Aorta (tissue), 5 donors: ENCODE data around the gene LRRC2. TPM values are rescaled to one million over a fixed set of nuclear protein-coding genes. Genes with fewer than 3 reads are reported as not detected.

Source experiments
- ATAC-seq: fragments of 200-7000 bp; cut with Tn5 transposase; one replicate; pipeline ENCODE4 v1.9.1; 2022; ENCODE audit warnings: moderate library complexity; ENCODE audit not compliant: low FRiP score
- DNase-seq, 2 donors: peaks; one replicate each; pipeline ENCODE4 v3.0.0-alpha.2; 2020
- H3K27ac ChIP-seq, 2 donors: one replicate each; pipeline ENCODE4 v1.5.1; 2013; ENCODE audit warnings: low read length in 2 of 2, mild to moderate bottlenecking in 2 of 2, moderate library complexity in 2 of 2, control low read depth in 1 of 2, inconsistent platforms in 1 of 2, low read depth in 1 of 2
- H3K27me3 ChIP-seq, 2 donors: one replicate each; pipeline ENCODE4 v1.6.1; 2013; ENCODE audit warnings: control low read depth in 1 of 2, low read length in 1 of 2, mild to moderate bottlenecking in 1 of 2, moderate library complexity in 1 of 2; ENCODE audit not compliant: insufficient read depth in 2 of 2, control insufficient read depth in 1 of 2
- H3K36me3 ChIP-seq, 2 donors: one replicate each; pipeline ENCODE4 v1.6.1; 2013; ENCODE audit warnings: control low read depth in 1 of 2, low read length in 1 of 2, mild to moderate bottlenecking in 1 of 2; ENCODE audit not compliant: insufficient read depth in 2 of 2, control insufficient read depth in 1 of 2
- H3K4me1 ChIP-seq, 2 donors: one replicate each; pipeline ENCODE4 v1.6.1; 2013; ENCODE audit warnings: low read length in 2 of 2, control low read depth in 1 of 2, mild to moderate bottlenecking in 1 of 2, moderate library complexity in 1 of 2; ENCODE audit not compliant: insufficient read depth in 2 of 2, control insufficient read depth in 1 of 2
- H3K4me3 ChIP-seq, 2 donors: one replicate each; pipeline ENCODE4 v1.5.1; 2013; ENCODE audit warnings: low read length in 2 of 2, control low read depth in 1 of 2, mild to moderate bottlenecking in 1 of 2
- H3K9me3 ChIP-seq: one replicate; pipeline ENCODE4 v1.6.1; 2013; ENCODE audit warnings: mild to moderate bottlenecking, low read length; ENCODE audit not compliant: control insufficient read depth
- WGBS, 2 donors: extraction: QIAGEN DNeasy Blood & Tissue Kit; methylation state at CpG; one replicate each; pipeline ENCODE4 v1.1.7; 2013; 5-methylcytosine and 5-hydroxymethylcytosine counted together
- intact Hi-C, 2 donors: fragments of 100-400 bp; cut with DNase I; formaldehyde crosslinking; loops; one replicate each; pipeline versions ENCODE4 v1.14.2 to v1.15.0; 2022
- polyA plus RNA-seq, 2 donors: library from polyadenylated mRNA; stranded (reverse); fragments of 200-250 nt; gene quantifications; one replicate each; pipeline ENCODE4 v1.2.3, GENCODE V29; 2013
- total RNA-seq, 2 donors: library from RNA; stranded (reverse); fragmentation: NEBNext Ultra II Directional; extraction: Animal tissue kit (Norgen Biotek cat#: 25700); gene quantifications; one replicate each; pipeline ENCODE4 v1.2.1, GENCODE V29; 2021
- donor health status: healthy with polysubstance abuse.
- donor health status: Bipolar disorder and iron deficiency.
- donor health status: DM: no; HTN: no; CAD: no.
- donor health status: DM: no; HTN: no; CAD: no.
- donor health status: DM: yes; HTN: yes; CAD: no.

The LRRC2 gene
- total and polyA plus RNA-seq, 4 donors = 0.03 to 8.8 (median 0.45) TPM

- 68 to 76% methylated on average over 7 of the region's 7 CpGs for WGBS, 2 donors
- H3K4me3 ChIP-seq = no peak overlapping the region
- intact Hi-C loops = no loop called here
- no peak overlapping the region for H3K27ac ChIP-seq
- no peaks in the 10 kb centered on the region for H3K36me3 ChIP-seq
- no peak for ATAC-seq
- no peaks in the 10 kb centered on the region for H3K4me1 ChIP-seq
- no peak for DNase-seq
- no peaks in the 10 kb centered on the region for H3K9me3 ChIP-seq
- H3K27me3 ChIP-seq = no peaks in the 10 kb centered on the region
Observed at GRCh38 chr3:46517016-46517783, 48.9 kb downstream of the LRRC2 start.

- DNase-seq (no peak), ATAC-seq (no peak)
- Histone ChIP-seq H3K27ac (no peak overlapping the region), H3K4me1 (no peaks in the 10 kb centered on the region), H3K9me3 (no peaks in the 10 kb centered on the region), H3K4me3 (no peak overlapping the region), H3K36me3 (no peaks in the 10 kb centered on the region), H3K27me3 (no peaks in the 10 kb centered on the region)
- intact Hi-C loops = no loop called here
- 79 to 80% methylated on average over 4 of the region's 4 CpGs for WGBS, 2 donors
Observed at GRCh38 chr3:46516521-46516920, 49.6 kb downstream of the LRRC2 start.

GRCh38 chr3:46512191-46512749 is 53.8 kb downstream of the LRRC2 start:
- intact Hi-C loops = no loop called here
- Histone ChIP-seq H3K9me3 (no peaks in the 10 kb centered on the region), H3K4me3 (no peak overlapping the region), H3K27ac (no peak overlapping the region), H3K27me3 (no peaks in the 10 kb centered on the region), H3K36me3 (no peaks in the 10 kb centered on the region), H3K4me1 (no peaks in the 10 kb centered on the region)
- no peak for DNase-seq
- WGBS, 2 donors = 56 to 64% methylated on average over 2 of the region's 2 CpGs
- ATAC-seq = no peak

GRCh38 chr3:46509661-46510187 is 56.4 kb downstream of the LRRC2 start:
- no peak for DNase-seq
- ATAC-seq = no peak
- 52 to 60% methylated on average over 4 of the region's 4 CpGs for WGBS, 2 donors

GRCh38 chr3:46508850-46509591 is 57.1 kb downstream of the LRRC2 start:
- H3K9me3 ChIP-seq = no peaks in the 10 kb centered on the region
- DNase-seq (no peak), ATAC-seq (no peak)
- H3K4me3 ChIP-seq = no peak overlapping the region
- no peaks in the 10 kb centered on the region for H3K4me1 ChIP-seq
- 66 to 74% methylated on average over 4 of the region's 4 CpGs for WGBS, 2 donors
- no peak overlapping the region for H3K27ac ChIP-seq
- H3K36me3 ChIP-seq = no peaks in the 10 kb centered on the region
- intact Hi-C loops = no loop called here
- no peaks in the 10 kb centered on the region for H3K27me3 ChIP-seq

More at GRCh38 chr3:46509661-46510187, 56.4 kb downstream of the LRRC2 start:
- H3K27me3 ChIP-seq = no peaks in the 10 kb centered on the region
- H3K4me1 ChIP-seq = no peaks in the 10 kb centered on the region
- H3K27ac ChIP-seq = no peak overlapping the region
- H3K36me3 ChIP-seq = no peaks in the 10 kb centered on the region
- intact Hi-C loops = no loop called here
- H3K4me3 ChIP-seq = no peak overlapping the region
- no peaks in the 10 kb centered on the region for H3K9me3 ChIP-seq

GRCh38 chr3:46506526-46506925 is 59.6 kb downstream of the LRRC2 start:
- intact Hi-C loops = no loop called here
- no peaks in the 10 kb centered on the region for H3K36me3 ChIP-seq
- DNase-seq = no peak
- ATAC-seq = no peak
- no peaks in the 10 kb centered on the region for H3K27me3 ChIP-seq
- WGBS, 2 donors = 67 to 70% methylated on average over 3 of the region's 3 CpGs
- no peaks in the 10 kb centered on the region for H3K9me3 ChIP-seq
- H3K27ac ChIP-seq = no peak overlapping the region
- no peak overlapping the region for H3K4me3 ChIP-seq
- H3K4me1 ChIP-seq = no peaks in the 10 kb centered on the region

- Histone ChIP-seq H3K4me1 (no peaks in the 10 kb centered on the region), H3K4me3 (no peak overlapping the region), H3K9me3 (no peaks in the 10 kb centered on the region), H3K27me3 (no peaks in the 10 kb centered on the region), H3K27ac (no peak overlapping the region), H3K36me3 (no peaks in the 10 kb centered on the region)
- DNase-seq (no peak), ATAC-seq (no peak)
- 75 to 83% methylated on average over 10 of the region's 10 CpGs for WGBS, 2 donors
- intact Hi-C loops = no loop called here
Observed at GRCh38 chr3:46505953-46506352, 60.1 kb downstream of the LRRC2 start.

- Histone ChIP-seq H3K4me3 (no peak overlapping the region), H3K27me3 (no peaks in the 10 kb centered on the region), H3K36me3 (no peaks in the 10 kb centered on the region), H3K4me1 (no peaks in the 10 kb centered on the region), H3K9me3 (no peaks in the 10 kb centered on the region), H3K27ac (no peak overlapping the region)
- DNase-seq (no peak), ATAC-seq (no peak)
- intact Hi-C loops = no loop called here
- WGBS, 2 donors = 65 to 67% methylated on average over 5 of the region's 5 CpGs
Observed at GRCh38 chr3:46504789-46505188, 61.3 kb downstream of the LRRC2 start.
